ENCODE results near the gene EPAS1. TPM values are rescaled to one million over a fixed set of nuclear protein-coding genes. Genes with fewer than 3 reads are reported as not detected.

EPAS1 gene
- total RNA-seq, 1 experiment from 2014 or later: 106 TPM

DNA sequence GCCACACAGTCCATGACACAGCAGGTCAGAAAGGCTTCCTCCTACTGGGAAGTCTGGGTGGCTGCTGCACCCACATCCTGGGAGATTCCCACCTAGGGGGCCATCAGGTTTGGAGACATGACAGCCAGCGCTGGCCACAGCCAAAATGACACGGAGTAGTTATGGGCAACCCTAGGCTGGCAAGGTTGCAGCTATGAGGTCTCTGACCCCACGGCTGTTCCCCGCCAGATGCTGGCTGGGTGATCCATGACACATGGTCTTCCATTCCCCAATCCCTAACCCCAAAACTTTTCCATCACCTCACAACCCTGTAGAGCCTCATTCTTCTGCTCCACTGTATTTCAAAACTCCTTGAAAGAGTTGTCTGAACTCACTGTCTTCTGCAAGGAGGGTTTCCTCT, 42.7 kb upstream of the EPAS1 start:
- DNase-seq (ENCODE audit: low read depth, low spot score) (no peak), ATAC-seq (no peak)
- no peaks in the 10 kb centered on the region for H3K36me3 ChIP-seq (ENCODE audit: control insufficient read depth, insufficient read depth, low read length)
- no peak overlapping the region for H3K4me3 ChIP-seq (ENCODE audit: low read depth in 2 of 2, low read length in 2 of 2)
- peaks cover 3% of the 10 kb centered on the region; the same call in 1 of the 2 replicates for H3K4me1 ChIP-seq (ENCODE audit: control insufficient read depth, insufficient read depth, low read length)
- ChIA-PET POLR2A (no interaction called here), CTCF (no interaction called here)
- in situ Hi-C loops (cut with HindIII; ENCODE audit: low pct_unique_long_range_greater_than_20kb, low sequenced_read_pairs) (no loop called here), intact Hi-C loops (cut with micrococcal nuclease; ENCODE audit: unreplicated experiment) (no loop called here)
- TF ChIP-seq, protein P1, sequence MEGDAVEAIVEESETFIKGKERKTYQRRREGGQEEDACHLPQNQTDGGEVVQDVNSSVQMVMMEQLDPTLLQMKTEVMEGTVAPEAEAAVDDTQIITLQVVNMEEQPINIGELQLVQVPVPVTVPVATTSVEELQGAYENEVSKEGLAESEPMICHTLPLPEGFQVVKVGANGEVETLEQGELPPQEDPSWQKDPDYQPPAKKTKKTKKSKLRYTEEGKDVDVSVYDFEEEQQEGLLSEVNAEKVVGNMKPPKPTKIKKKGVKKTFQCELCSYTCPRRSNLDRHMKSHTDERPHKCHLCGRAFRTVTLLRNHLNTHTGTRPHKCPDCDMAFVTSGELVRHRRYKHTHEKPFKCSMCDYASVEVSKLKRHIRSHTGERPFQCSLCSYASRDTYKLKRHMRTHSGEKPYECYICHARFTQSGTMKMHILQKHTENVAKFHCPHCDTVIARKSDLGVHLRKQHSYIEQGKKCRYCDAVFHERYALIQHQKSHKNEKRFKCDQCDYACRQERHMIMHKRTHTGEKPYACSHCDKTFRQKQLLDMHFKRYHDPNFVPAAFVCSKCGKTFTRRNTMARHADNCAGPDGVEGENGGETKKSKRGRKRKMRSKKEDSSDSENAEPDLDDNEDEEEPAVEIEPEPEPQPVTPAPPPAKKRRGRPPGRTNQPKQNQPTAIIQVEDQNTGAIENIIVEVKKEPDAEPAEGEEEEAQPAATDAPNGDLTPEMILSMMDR (IDR thresholded peaks at IDR 0.05): no peak
- TF ChIP-seq TCF7L2 (IDR thresholded peaks at IDR 0.05; ENCODE audit: low read depth, low read length): no peak
- TF ChIP-seq, protein P2, sequence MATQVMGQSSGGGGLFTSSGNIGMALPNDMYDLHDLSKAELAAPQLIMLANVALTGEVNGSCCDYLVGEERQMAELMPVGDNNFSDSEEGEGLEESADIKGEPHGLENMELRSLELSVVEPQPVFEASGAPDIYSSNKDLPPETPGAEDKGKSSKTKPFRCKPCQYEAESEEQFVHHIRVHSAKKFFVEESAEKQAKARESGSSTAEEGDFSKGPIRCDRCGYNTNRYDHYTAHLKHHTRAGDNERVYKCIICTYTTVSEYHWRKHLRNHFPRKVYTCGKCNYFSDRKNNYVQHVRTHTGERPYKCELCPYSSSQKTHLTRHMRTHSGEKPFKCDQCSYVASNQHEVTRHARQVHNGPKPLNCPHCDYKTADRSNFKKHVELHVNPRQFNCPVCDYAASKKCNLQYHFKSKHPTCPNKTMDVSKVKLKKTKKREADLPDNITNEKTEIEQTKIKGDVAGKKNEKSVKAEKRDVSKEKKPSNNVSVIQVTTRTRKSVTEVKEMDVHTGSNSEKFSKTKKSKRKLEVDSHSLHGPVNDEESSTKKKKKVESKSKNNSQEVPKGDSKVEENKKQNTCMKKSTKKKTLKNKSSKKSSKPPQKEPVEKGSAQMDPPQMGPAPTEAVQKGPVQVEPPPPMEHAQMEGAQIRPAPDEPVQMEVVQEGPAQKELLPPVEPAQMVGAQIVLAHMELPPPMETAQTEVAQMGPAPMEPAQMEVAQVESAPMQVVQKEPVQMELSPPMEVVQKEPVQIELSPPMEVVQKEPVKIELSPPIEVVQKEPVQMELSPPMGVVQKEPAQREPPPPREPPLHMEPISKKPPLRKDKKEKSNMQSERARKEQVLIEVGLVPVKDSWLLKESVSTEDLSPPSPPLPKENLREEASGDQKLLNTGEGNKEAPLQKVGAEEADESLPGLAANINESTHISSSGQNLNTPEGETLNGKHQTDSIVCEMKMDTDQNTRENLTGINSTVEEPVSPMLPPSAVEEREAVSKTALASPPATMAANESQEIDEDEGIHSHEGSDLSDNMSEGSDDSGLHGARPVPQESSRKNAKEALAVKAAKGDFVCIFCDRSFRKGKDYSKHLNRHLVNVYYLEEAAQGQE (IDR thresholded peaks at IDR 0.05; ENCODE audit: insufficient read depth in 1 of 2, low read depth in 2 of 2, low read length in 1 of 2): no peak
- TF ChIP-seq SIN3A (IDR thresholded peaks at IDR 0.05; ENCODE audit: borderline replicate concordance, insufficient read depth, low read depth, low read length): no peak
- no peaks in the 10 kb centered on the region for H3K9me3 ChIP-seq (ENCODE audit: control insufficient read depth, insufficient read depth, low read depth, low read length)
- no peak overlapping the region for H3K27ac ChIP-seq (ENCODE audit: low read length)
- peaks cover 2% of the 10 kb centered on the region; the same call in 1 of the 2 replicates for H3K27me3 ChIP-seq (ENCODE audit: control insufficient read depth, insufficient read depth, low read length)
- no TSS peak for BruUV-seq (replicated peaks)

DNA sequence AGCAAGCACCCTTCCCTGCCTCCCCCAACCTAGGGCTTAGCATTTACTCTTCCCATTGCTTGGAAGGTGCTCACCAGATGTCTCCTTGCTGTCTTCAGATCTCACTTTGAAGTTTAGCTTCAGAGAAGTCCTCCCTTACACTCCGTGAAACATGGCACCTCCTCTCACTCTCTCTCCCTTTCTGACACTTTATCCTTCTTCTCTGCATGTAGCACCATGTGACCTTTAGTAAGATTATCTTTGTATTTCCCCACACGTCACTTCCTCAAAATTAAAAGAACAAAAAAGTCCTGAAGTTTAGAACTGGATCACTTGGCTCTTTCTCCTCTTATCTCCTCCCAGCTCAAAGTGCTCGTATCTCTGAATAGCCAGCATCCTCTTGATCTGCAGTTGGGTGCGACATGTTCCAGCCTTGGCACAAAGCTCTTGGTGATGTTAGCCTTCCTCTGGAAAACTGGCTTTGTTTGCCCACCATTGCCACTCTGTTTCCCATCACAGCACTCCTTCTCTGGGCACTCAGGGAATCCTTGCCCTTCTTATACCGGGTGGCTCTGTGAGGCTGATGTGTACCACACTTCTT, 40.6 kb upstream of the EPAS1 start:
- Histone ChIP-seq H3K4me1 (ENCODE audit: control insufficient read depth, insufficient read depth, low read length) (peaks cover 3% of the 10 kb centered on the region; the same call in 1 of the 2 replicates), H3K36me3 (ENCODE audit: control insufficient read depth, insufficient read depth, low read length) (no peaks in the 10 kb centered on the region), H3K27me3 (ENCODE audit: control insufficient read depth, insufficient read depth, low read length) (peaks cover 2% of the 10 kb centered on the region; the same call in 1 of the 2 replicates), H3K9me3 (ENCODE audit: control insufficient read depth, insufficient read depth, low read depth, low read length) (no peaks in the 10 kb centered on the region), H3K4me3 (ENCODE audit: low read depth in 2 of 2, low read length in 2 of 2) (no peak overlapping the region), H3K27ac (ENCODE audit: low read length) (no peak overlapping the region)
- BruUV-seq (replicated peaks): no TSS peak
- in situ Hi-C loops (cut with HindIII; ENCODE audit: low pct_unique_long_range_greater_than_20kb, low sequenced_read_pairs) (no loop called here), intact Hi-C loops (cut with micrococcal nuclease; ENCODE audit: unreplicated experiment) (no loop called here)
- TF ChIP-seq, protein P1 (IDR thresholded peaks at IDR 0.05): no peak
- TF ChIP-seq POLR2AphosphoS5 (IDR thresholded peaks at IDR 0.05; ENCODE audit: low read depth, low read length): no peak
- TF ChIP-seq SIN3A (IDR thresholded peaks at IDR 0.05; ENCODE audit: borderline replicate concordance, insufficient read depth, low read depth, low read length): no peak
- TF ChIP-seq TCF7L2 (IDR thresholded peaks at IDR 0.05; ENCODE audit: low read depth, low read length): no peak
- TF ChIP-seq, protein P2 (IDR thresholded peaks at IDR 0.05; ENCODE audit: insufficient read depth in 1 of 2, low read depth in 2 of 2, low read length in 1 of 2): no peak
- ChIA-PET CTCF (no interaction called here), POLR2A (no interaction called here)
- no peak for ATAC-seq
- no peak for DNase-seq (ENCODE audit: low read depth, low spot score)

Measured in Panc1 (cell line).